ENCODE measurements around the gene MYO9A. TPM values are rescaled to one million over a fixed set of nuclear protein-coding genes. Genes with fewer than 3 reads are reported as not detected.

The MYO9A gene
- total RNA-seq, 4 donors from 2014 or later: 61.2 to 99.9 (median 79.9) TPM

GRCh38 chr15:71773206-71773859, 344.6 kb downstream of the MYO9A start:
- no peak overlapping the region for H3K27ac ChIP-seq
- 94 to 100% methylated on average over 1 of the region's 1 CpG for WGBS, 2 donors
- no peaks in the 10 kb centered on the region for H3K27me3 ChIP-seq
- no peak overlapping the region for H3K4me3 ChIP-seq
- no peaks in the 10 kb centered on the region for H3K4me1 ChIP-seq
- H3K36me3 ChIP-seq: no peaks in the 10 kb centered on the region
- no peak for DNase-seq (ENCODE audit: low spot score in 2 of 2)
- TF ChIP-seq CTCF (IDR thresholded peaks at IDR 0.05): no peak
- H3K9me3 ChIP-seq: no peaks in the 10 kb centered on the region

Small RNA genes lying within 50 kb of the gene (small RNA-seq; reads per million reads assigned to genes)
- gene RNA5SP399 (not detected), gene RNU2-65P (not detected)

Other genes starting within 250 kb of the MYO9A start
- gene SENP8, start 253 bp upstream of the MYO9A start, total RNA-seq: 1 to 10 TPM; 1.2 to 2.2 (median 1.9) TPM
- gene GRAMD2A, start 79.6 kb upstream of the MYO9A start, total RNA-seq: 1 to 10 TPM; 1.1 to 2.9 (median 2.2) TPM
- gene PKM, start 113.0 kb upstream of the MYO9A start, total RNA-seq: 100 to 1,000 TPM; 261 to 293 (median 272) TPM
- gene PARP6, start 154.4 kb upstream of the MYO9A start, total RNA-seq: 10 to 100 TPM; 59.2 to 76.8 (median 65.1) TPM
- gene CELF6, start 202.0 kb upstream of the MYO9A start, total RNA-seq: 10 to 100 TPM in 1 of 4 donors, 1 to 10 TPM in 3; 6.0 to 10.4 (median 7.4) TPM